Stimulated activated CD4-positive, alpha-beta T cell treated with anti-CD3 and anti-CD28 coated beads, Interleukin-15, amount 100 ng/mL, for 24 hours (primary cell): ENCODE results near the gene RFWD3.
"Not testable (repeated sequence)": the region's sequence is repeated elsewhere in the genome, so short reads cannot be mapped to it uniquely, and the experiment has no call there.

ENCODE experiments used
- DNase-seq: peaks from one replicate; pipeline ENCODE4 v3.0.0-alpha.2; 2020

The RFWD3 gene

DNA sequence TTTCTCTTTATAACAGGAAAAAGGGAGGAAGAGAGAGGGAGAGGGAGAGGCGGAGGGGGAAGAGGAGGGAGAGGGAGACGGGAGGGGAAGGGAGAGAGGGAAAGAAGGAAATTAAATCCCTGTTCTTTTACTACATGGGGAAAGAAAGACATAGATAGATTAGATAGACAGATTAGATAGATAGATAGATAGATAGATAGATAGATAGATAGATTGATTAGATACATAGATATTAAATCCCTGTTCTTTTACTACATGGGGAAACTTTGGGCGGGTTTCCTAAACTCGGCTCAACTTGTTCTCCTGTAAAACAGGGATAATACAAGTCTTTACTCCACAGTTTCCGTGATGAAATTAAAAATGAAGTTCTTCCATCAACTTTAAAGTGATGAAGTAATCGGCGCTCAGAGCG is 661 bp downstream of the RFWD3 start:
- no peak for DNase-seq

DNA sequence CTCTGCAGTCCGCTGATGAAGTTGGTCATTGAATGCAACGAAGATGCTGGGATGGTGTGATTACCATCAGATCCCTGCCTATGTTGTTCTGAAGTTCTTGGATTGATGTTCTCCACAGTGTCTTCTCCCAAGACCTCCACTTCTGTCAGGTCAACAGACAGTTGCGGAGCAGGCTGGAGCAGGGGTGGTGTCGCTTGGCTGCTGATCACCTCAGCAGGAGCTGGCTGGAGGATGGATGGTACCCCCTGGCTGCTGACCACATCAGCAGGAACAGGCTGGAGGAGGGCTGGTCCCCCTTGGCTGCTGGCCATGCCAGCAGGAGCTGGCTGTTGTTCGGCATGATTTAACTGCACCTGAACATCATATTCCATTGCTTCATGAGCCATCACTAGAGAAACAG is 5.6 kb downstream of the RFWD3 start:
- no peak for DNase-seq

DNA sequence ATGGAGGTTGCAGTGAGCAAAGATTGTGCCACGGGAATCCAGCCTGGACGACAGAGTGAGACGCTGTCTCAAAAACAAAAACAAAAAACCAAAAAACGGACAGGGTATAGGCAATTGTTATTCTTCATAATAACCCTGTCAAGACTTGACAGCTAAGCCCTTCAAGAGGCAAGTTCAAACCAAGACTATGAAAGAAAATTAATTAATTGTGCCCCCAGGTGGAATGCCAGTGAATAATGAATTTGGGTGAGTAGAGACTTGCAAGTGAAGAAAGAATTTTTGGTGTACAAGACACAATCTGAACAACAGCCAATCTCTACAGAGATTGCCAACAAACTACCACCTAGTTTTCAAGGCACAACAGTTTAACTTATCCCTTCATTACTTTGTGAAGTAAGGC is 6.3 kb downstream of the RFWD3 start:
- DNase-seq, result no peak

DNA sequence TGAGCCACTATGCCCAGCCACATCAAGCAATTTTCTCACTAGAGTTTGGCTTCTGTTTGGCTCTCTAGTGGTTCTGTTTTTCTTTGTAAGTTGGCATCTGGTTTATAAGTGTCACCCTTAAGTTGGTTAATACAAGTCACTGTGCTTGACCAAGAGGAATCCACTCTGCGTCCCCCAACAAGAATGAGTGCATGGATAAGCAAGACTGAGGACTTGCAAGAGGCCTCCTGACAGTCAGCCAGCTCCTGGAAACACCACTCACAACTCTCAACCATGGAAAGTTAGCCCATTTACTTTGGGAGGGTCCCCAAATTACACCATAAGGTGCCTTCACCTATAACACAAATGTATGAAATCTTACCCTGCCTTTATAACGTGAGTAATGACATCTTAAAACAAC is 7.6 kb downstream of the RFWD3 start:
- no peak for DNase-seq

DNA sequence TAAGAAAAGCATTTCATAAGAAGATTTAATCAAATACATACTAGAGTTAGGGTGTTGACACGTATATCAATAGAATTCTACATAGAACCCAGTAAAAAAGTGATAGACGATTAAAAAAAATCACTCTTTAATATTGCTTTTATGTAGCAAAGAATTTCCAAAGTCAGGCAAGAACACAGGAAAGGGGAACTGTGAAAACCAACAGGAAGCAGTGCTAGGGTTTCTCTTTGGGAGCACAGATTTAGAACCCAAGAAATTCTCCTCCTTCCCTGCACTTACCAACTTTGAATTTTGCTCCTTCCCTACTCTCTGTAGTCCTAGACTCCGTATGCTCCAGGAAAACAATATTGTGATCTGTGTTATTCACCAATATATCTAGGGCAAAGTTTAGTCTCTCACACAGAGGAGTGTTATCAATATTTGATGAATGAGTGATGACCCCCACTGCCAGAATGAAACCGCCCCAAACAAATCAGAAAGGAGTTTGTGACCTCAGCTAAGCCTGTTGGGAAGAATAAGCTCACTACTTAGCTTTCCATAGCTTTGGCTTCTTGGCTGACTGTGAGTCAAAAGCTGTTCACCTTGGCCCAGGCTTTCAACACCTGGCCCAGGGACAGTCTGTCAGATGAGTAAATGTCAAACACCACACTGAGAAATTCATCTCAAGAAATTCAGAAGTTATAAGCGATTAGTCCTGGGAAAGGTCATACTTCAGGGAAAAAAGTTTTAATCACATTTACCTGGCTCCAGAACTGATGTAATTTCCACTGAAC is 8.6 kb downstream of the RFWD3 start:
- DNase-seq, result no peak

DNA sequence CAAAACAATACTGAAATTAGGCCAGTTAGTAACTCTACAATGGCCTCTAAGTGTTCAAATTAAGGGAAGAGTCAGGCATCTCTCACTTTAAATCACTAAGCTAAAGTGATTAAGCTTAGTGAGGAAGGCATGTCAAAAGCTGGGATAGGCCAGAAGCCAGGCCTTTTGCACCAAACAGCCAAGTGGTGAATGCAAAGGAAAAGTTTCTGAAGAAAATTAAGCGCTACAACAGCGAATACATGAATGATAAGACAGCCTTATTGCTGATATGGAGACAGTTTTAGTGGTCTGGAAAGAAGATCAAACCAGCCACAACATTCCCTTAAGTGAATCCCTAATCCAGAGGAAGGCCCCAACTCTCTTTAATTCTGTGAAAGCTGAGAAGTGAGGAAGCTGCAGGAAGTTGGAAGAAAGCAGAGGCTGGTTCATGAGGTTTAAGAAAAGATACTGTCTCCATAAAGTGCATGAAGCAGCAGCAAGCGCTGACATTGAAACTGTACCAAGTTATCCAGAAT is 12.1 kb downstream of the RFWD3 start:
- DNase-seq, result no peak

DNA sequence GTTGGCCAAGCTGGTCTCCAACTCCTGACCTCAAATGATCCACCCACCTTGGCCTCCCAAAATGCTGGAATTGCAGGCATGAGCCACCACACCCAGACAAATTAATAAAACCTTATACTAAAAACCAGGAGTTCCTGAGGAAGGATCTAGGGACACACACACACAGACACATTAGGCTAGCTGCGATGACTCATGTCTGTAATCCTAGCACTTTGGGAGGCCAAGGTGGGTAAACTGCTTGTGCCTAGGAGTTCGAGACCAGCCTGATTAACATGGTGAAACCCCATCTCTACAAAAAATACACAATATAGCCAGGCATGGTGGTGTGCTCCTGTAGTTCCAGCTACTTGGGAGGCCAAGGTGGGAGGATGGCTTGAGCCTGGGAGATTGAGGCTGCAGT is 13.8 kb downstream of the RFWD3 start:
- DNase-seq, result not testable (repeated sequence)

DNA sequence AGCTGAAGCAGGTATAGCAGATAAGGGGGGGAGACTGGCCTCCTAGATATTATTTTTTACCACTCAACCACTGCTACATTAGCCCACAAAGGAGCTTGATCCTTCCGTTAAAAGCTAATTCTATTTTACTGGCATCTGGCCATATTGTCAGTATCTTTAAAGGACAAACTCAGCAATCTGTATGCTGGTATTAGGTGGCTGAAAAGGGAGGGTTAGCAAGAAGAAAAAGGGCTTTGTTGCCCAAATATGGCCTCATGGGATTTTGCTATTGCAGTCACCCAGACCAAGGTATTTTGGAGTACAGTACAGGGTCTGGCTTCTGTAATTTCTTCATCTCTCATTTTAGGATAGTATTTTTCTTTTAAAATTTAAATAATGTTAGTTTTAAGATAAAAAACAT is 14.4 kb downstream of the RFWD3 start:
- DNase-seq, result no peak

DNA sequence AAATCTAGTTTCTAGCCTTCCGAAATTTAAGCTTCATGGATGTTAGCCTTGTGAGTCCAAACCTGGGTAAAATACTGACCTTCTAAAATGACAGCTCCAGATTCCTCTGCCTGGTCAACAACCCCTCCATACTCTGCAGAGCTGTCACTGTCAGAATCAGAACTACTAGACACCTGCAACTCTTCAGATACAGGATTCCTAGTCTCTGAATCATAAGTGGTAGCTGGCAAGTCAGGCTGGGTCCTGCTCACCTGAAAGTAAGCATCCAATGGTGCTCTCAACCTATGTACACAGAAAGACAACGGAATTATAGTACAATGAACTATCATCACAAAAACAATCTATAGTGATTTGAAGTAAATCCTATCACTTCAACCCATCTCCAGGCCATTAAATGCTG is 14.8 kb downstream of the RFWD3 start:
- DNase-seq, result no peak

DNA sequence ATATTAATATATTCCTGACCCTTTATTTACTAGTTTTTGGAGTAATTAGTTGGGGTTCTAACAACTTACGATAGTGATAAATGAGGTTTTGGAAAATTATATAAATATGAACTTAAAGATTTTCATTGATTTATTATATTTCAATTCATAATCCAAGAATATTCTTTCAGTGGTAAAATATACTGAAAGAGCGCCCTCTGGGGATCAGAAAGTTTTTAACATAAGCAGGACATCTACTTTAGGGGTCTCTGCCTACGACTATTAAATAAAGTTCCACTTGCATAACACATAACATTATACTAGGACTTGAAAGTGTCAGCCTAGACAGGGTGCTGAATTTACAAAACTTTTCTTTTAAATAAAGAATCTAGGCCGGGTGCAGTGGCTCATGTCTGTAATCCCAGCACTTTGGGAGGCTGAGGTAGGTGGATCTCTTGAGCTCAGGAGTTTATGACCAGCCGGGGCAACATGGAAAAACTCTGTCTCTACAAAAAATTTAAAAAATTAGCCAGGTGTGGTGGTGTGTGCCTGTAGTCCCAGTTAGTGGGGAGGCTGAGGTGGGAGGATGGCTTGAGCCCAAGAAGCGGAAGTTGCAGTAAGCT is 15.6 kb downstream of the RFWD3 start:
- DNase-seq, result no peak

DNA sequence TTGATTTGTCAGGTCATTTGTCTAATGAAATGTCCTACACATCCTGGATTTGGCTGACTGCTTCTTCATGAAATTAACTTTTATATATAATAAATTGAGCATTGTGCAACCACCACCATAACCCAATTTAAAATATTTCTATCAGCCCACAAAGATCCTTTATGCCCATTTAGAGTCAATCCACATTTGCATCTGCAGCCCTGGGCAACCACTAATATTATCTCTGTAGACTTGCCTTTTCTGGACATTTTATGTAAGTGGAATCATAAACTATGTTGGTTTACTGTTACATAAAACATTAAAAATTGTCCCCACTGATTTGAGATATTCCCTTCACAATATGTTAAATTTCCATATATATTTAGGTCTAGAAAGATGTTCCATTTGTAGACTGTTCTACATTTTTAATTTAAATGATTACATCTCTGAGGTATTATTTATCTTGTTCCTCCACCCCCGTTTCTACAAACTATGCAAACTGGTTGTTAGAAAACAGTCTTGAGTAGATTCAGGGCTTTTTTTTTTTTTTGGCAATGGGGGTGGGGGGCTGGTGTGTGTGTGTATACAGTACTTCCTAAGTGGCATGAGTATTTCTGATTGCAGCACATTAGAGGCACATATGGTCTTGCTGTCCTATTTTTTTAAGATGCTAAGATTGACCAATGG is 16.7 kb downstream of the RFWD3 start:
- no peak for DNase-seq

DNA sequence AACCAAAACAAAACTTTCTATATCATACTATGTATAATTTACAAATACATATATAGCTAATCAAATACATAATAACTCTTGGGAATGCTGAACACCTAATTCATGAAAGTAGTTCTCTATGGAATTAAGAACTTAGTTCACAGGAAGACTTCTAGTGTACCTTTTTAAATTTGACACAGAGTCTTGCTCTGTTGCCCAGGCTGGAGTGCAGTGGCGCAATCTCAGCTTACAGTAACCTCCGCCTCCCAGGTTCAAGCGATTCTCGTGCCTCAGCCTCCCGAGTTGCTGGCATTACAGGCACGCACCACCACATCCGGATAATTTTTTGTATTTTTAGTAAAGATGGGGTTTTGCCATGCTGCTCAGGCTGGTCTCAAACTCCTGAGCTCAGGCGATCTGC is 24.7 kb downstream of the RFWD3 start:
- no peak for DNase-seq

DNA sequence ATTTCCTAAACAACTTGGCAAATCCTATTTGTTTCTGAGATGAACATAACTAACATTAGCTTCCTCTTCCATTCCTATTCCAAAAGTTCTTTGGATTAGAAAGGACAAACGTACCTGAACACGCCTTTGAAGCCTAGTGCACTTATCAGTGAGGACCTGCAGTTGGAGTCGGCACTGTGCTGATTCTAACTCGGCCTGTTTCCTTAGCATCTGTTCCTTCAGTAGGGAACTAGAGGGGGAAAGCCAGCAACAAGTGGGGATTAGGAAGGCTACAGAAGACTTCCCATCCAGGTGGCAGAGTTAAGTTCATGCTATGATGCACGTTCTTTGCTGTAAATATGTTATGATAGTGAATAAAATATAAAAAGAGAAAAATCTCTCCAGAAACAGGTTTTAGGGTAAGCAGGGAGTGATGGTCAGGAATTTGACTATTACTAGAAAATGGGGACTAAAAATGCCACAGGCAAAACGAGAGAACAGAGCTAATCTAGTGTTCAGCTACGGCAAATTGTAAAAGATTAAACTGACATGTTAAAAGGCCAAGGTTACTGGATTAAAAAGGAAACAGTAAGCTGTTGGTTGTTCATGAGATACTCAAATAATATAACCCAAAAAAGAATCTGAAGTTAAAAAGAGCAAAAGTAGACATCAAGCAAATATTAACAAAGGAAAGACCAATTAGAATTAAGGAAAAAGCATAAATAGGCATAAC is 28.8 kb downstream of the RFWD3 start:
- DNase-seq, result no peak

DNA sequence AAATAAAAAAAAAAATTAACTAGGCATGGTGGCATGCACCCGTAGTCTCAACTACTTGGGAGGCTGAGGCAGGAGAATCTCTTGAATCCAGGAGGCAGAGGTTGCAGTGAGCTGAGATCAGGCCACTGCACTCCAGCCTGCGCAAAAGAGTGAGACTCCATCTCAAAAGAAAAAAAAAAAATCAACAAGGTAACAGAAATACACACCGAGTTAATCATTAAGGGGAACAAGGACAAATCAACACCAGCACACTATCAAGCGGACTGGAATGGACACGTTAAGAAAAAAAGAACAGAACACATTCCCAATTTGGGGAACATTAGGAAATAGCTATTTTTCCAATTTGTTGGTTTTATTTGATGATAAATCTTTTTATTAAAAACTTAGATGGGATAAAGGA is 31.4 kb downstream of the RFWD3 start:
- DNase-seq, result no peak

DNA sequence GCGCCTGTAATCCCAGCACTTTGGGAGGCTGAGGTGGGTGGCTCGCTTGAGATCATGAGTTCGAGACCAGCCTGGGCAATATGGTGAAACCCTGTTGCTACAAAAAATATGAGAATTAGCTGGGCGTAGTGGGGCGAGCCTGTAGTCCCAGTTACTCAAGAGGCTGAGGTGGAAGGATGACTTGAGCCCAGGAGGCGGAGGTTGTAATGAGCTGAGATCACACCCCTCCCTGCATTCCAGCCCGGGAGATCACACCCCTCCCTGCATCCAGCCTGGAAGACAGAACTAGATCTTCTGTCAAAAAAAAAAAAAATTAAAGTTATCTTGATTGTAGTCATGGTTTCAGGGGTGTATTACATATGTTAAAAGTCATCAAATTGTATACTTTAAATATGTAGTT is 33.0 kb downstream of the RFWD3 start:
- DNase-seq, result no peak

DNA sequence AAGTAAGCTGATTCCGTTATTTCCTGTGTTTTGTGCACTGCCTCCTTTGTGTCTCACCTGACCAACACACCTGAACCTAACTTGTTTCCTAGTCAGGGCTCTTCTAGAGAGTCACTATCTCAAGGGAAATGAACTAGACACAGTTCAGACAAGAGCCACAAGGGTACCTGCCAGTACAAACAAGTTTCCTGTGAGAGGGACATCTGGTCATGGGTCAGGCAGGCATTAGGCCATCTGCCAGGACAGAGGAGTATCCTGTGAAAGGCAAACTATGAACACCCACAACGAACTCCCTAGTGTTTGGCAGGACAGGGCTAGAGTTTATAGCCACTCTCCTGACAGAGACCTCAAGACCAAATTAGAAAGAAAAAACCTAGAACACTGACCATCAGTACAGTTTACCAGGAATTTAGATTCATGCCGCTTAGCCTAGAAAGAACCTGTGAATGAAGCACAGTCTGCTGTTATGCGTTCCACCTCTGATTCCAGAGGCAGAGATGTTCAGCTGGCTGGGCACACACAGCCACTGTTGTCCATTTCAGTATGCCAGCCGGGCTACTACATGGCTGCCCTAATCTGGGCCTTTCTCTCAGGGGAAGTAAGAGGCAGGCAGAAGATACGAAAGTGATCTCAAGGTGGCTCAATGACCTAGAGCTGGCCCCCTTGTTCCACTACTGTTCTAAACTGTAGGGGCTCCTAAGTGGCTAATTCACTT is 39.0 kb downstream of the RFWD3 start:
- no peak for DNase-seq

DNA sequence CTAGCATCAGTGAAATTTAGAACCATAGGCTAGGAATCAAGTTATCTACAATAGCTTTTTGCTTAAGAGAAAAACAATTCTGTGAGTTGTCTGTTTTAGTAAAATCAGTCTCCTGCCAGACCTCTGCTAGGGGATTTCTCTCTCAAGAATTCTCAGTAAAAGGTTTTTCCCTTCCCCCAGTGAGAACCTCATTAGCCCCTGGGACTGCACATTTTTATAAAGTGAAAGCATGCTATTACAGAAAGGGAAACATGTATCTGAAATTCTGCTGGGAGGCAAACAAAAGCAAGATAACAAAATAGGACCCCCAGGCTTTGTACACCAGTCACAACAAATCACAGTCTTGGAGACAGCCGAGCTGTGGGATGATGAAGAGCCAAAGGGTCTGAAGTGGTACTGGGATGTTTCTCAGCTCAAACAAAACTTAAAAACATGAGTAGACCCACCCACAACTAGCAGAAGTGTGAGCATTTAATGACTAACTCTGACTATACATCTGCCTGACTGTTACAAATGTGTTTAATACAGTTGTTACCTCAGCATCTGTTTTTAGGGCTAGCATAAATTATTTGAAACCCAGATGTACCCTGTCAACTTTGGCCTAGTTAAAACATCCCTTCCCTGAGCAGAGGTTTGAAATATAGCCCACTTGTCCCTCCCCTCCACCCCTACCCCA is 39.8 kb downstream of the RFWD3 start:
- no peak for DNase-seq

DNA sequence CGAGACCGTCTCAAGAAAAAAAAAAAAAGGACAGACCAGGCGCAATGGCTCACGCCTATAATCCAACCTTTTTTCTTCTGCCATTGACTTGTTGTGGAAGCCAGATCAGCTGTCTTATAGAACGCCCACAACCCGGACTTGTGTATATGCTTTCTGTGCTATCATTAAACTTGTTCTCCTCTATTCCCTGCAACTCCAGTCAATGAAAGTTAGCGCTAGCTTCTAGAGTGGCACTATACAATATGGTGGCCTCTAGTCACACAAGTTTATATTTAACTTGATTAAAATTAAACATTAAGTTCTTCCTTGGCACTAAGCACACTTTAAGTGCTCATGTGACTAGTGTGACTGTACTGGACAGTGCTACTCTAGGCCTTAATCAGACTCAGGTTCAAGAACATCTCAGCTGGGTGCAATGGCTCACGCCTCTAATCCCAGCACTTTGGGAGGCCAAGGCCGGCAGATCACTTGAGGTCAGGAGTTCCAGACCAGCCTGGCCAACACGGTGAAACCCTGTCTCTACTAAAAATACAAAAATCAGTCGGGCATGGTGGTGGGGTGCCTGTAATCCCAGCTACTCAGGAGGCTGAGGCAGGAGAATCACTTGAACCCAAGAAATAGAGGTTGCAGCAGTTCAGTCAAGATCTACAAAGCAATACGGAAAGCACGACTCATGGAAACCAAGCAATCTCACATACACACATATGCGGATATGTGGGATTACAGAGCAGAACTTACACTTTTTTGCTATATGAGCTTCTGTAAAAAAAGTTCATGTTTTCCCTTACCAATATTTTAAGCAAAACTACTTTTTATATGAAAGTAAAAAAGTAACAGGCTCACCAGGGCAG is 41.0 kb downstream of the RFWD3 start:
- DNase-seq, result peak; percentile 39

DNA sequence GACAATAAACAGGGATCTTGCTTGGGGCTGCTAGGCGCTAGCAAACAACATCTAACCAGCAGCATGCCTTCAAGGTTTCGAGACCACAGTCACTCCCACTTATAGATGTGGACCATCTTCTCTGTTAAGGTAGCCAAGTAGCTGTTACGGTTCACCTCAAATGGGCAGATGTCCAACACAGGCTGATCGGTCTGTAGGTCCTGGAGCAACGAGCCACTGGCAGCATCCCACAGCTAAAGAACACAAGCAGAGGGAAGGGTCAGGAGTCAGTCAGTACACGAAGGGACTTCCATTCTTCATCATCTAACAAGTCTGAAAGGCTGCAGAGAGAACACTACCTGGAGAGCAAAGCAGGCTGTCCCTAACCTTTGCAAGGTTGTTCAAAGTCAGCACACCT is 42.8 kb downstream of the RFWD3 start:
- no peak for DNase-seq

DNA sequence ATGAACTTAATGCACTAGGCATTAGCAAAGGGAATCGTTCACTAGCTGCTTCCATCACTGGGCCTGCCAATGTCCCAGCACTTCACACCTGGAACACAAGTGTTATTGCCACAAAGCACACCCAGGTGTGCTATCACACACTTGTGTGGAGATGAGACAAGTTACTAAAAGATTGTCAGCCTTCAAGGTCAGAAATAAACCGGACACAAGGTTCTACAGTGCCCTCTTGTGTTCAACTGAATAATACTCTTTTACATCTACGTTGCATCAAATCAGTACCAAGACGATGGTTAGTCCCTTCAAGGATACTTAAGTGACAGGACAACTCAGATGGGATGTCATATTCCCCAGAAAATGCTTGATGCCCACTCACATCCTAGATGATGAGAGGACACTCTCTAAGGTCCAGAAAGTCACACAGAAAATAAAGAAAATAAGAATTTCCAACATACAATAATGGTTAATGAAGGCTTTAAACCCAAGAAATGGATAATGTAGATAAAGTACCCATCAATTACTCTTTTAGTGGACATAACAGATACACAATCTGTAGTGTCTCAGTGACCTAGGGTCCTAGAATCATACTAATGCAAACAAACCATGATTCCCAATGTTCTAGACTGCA is 43.4 kb downstream of the RFWD3 start:
- DNase-seq, result no peak

DNA sequence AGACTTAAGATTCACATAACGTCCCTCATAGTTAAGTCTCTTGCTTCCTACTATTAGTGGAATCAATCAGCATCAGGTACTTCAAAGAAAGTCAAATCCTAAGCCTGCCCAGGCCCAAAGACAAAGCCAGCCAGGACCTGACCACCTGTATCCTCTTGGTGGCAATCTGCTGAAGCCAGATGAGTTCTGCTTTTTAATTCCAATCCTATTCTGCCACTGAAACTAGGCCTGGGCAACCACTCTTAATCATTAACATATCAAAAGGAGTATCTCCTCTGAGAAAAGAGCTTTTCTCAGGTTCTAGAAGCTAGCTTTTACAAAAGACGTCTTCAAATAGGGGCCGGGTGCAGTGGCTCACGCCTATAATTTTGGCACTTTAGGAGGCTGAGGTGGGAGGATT is 44.7 kb downstream of the RFWD3 start:
- DNase-seq, result no peak
